ENCODE measurements around the gene TPI1. TPM values are rescaled to one million over a fixed set of nuclear protein-coding genes. Genes with fewer than 3 reads are reported as not detected.

TPI1 gene
- total RNA-seq, 2 experiments from 2014 or later: 608 to 801 TPM

GRCh38 chr12:6851921-6852650 lies 15.2 kb upstream of the TPI1 start, which contains the start of gene USP5:
Gene USP5 (plus strand): TSS chr12:6852150. CDS start chr12:6852180, 30 bp downstream.
- Histone ChIP-seq H3K4me1 (ENCODE audit: insufficient read depth, low read length, poor library complexity, severe bottlenecking) (peaks cover 35% of the 10 kb centered on the region), H3K9me3 (ENCODE audit: low read length) (no peaks in the 10 kb centered on the region), H3K4me3 (ENCODE audit: low read depth, low read length, poor library complexity, severe bottlenecking) (peak within 1 kb of the TSS; percentile 93), H3K9me2 (ENCODE audit: insufficient read depth, low read length) (no peaks in the 10 kb centered on the region), H4K20me1 (ENCODE audit: insufficient read depth, low read length) (peaks cover 6% of the 10 kb centered on the region), H3K79me2 (ENCODE audit: insufficient read depth, low read depth, low read length) (peaks cover 47% of the 10 kb centered on the region), H3K27ac (ENCODE audit: low read depth, low read length, poor library complexity, severe bottlenecking) (peak within 1 kb of the TSS; percentile 86), H2AFZ (ENCODE audit: low read length) (peak within 1 kb of the TSS; percentile 38; the same call in 1 of the 2 replicates), H3K36me3 (ENCODE audit: insufficient read depth, low read length) (peaks cover 67% of the 10 kb centered on the region), H3K4me2 (ENCODE audit: low read length) (peak within 1 kb of the TSS; percentile 99)
- BruUV-seq (replicated peaks): TSS peak; percentile 76
- peak; percentile 100 for DNase-seq (ENCODE audit: low spot score)
- TF ChIP-seq CTCF (conservative IDR thresholded peaks at IDR 0.05; ENCODE audit: low read length) (no peak), EZH2phosphoT487 (IDR thresholded peaks at IDR 0.05; ENCODE audit: borderline replicate concordance, low read depth, low read length) (no peak)
- CTCF ChIA-PET (ENCODE audit: unreplicated experiment): interaction anchor here (0.6 to 2.9 kb wide), 8 partner anchors 10 to 1230 kb away, joined by 3 to 14 read pairs (median 5); partner anchors contain the start of genes GNB3, MLF2, NECAP1 and SPSB2
- intact Hi-C loops (cut with micrococcal nuclease; ENCODE audit: unreplicated experiment): loop anchor here (1.0 to 5.0 kb wide), 4 partner anchors 15 to 120 kb away; partner anchors contain the start of genes EMG1, PHB2, SPSB2 and TPI1
- POLR2A ChIA-PET: interaction anchor here (0.5 to 6.0 kb wide), 30 partner anchors 9 to 1379 kb away, joined by 3 to 101 read pairs (median 4); partner anchors contain the start of genes C12orf57, COPS7A, ENO2 and GAPDH

GRCh38 chr12:6852651-6853354 lies 14.5 kb upstream of the TPI1 start:
- Histone ChIP-seq H3K4me2 (ENCODE audit: low read length) (peak overlapping the region; percentile 99), H3K4me1 (ENCODE audit: insufficient read depth, low read length, poor library complexity, severe bottlenecking) (peaks cover 35% of the 10 kb centered on the region), H3K36me3 (ENCODE audit: insufficient read depth, low read length) (peaks cover 67% of the 10 kb centered on the region), H2AFZ (ENCODE audit: low read length) (no peak overlapping the region), H3K9me2 (ENCODE audit: insufficient read depth, low read length) (no peaks in the 10 kb centered on the region), H3K27ac (ENCODE audit: low read depth, low read length, poor library complexity, severe bottlenecking) (peak overlapping the region; percentile 30), H4K20me1 (ENCODE audit: insufficient read depth, low read length) (peaks cover 6% of the 10 kb centered on the region), H3K4me3 (ENCODE audit: low read depth, low read length, poor library complexity, severe bottlenecking) (peak overlapping the region; percentile 93), H3K9me3 (ENCODE audit: low read length) (no peaks in the 10 kb centered on the region), H3K79me2 (ENCODE audit: insufficient read depth, low read depth, low read length) (peaks cover 47% of the 10 kb centered on the region)
- CTCF ChIA-PET (ENCODE audit: unreplicated experiment): interaction anchor here (0.9 to 2.8 kb wide), 4 partner anchors 11 to 107 kb away, joined by 4 to 14 read pairs (median 6); partner anchors contain the start of genes GNB3 and TPI1
- intact Hi-C loops (cut with micrococcal nuclease; ENCODE audit: unreplicated experiment): loop anchor here (1.0 to 5.0 kb wide), 3 partner anchors 14 to 119 kb away; partner anchors contain the start of genes EMG1, PHB2, SPSB2 and TPI1
- no TSS peak for BruUV-seq (replicated peaks)
- POLR2A ChIA-PET: interaction anchor here (0.6 to 6.0 kb wide), 20 partner anchors 9 to 319 kb away, joined by 3 to 101 read pairs (median 4); partner anchors contain the start of genes COPS7A, ENO2, GAPDH and GNB3
- TF ChIP-seq EZH2phosphoT487 (IDR thresholded peaks at IDR 0.05; ENCODE audit: borderline replicate concordance, low read depth, low read length) (no peak), CTCF (conservative IDR thresholded peaks at IDR 0.05; ENCODE audit: low read length) (no peak)
- peak; percentile 52 for DNase-seq (ENCODE audit: low spot score)
